ENCODE measurements around the gene KRT33B. TPM values are rescaled to one million over a fixed set of nuclear protein-coding genes. Genes with fewer than 3 reads are reported as not detected.
A peak's percentile ranks its signal among the peaks of the same experiment; 100 is the strongest.

Gene KRT33B
- total RNA-seq, 4 donors from 2014 or later: 0.25 to 117 (median 4.4) TPM; not detected in 1

GRCh38 chr17:41407226-41407625 is 37.6 kb upstream of the KRT33B start:
- no peak for TF ChIP-seq CTCF (IDR thresholded peaks at IDR 0.05)
- TF ChIP-seq POLR2A (IDR thresholded peaks at IDR 0.05): no peak
- intact Hi-C loops (cut with DNase I; ENCODE audit: low total_unique reads): no loop called here
- H3K4me3 ChIP-seq (ENCODE audit: low read depth, poor library complexity, severe bottlenecking): no peak overlapping the region
- no peak for DNase-seq (ENCODE audit: low spot score in 2 of 2)
- 94 to 95% methylated on average over 10 of the region's 10 CpGs for WGBS, 2 donors

GRCh38 chr17:41406205-41406604 is 36.6 kb upstream of the KRT33B start:
- TF ChIP-seq POLR2A (IDR thresholded peaks at IDR 0.05) (no peak), CTCF (IDR thresholded peaks at IDR 0.05) (no peak)

GRCh38 chr17:41404024-41404671 is 34.5 kb upstream of the KRT33B start:
- WGBS, 2 donors: 43 to 44% methylated on average over 7 of the region's 7 CpGs
- intact Hi-C loops (cut with DNase I; ENCODE audit: low total_unique reads): no loop called here
- no peak overlapping the region for H3K4me3 ChIP-seq (ENCODE audit: low read depth, poor library complexity, severe bottlenecking)
- TF ChIP-seq CTCF (IDR thresholded peaks at IDR 0.05) (no peak), POLR2A (IDR thresholded peaks at IDR 0.05) (no peak)
- no peak for DNase-seq (ENCODE audit: low spot score in 2 of 2)

More at GRCh38 chr17:41406205-41406604, 36.6 kb upstream of the KRT33B start:
- intact Hi-C loops (cut with DNase I; ENCODE audit: low total_unique reads): no loop called here
- no peak overlapping the region for H3K4me3 ChIP-seq (ENCODE audit: low read depth, poor library complexity, severe bottlenecking)
- 50 to 57% methylated on average over 5 of the region's 5 CpGs for WGBS, 2 donors
- DNase-seq (ENCODE audit: low spot score in 2 of 2): no peak

GRCh38 chr17:41403404-41404023 is 33.9 kb upstream of the KRT33B start:
- WGBS, 2 donors: 49 to 52% methylated on average over 4 of the region's 4 CpGs
- no peak for TF ChIP-seq CTCF (IDR thresholded peaks at IDR 0.05)
- TF ChIP-seq POLR2A (IDR thresholded peaks at IDR 0.05): no peak

GRCh38 chr17:41402161-41402560 is 32.5 kb upstream of the KRT33B start:
- intact Hi-C loops (cut with DNase I; ENCODE audit: low total_unique reads): no loop called here
- DNase-seq (ENCODE audit: low spot score in 2 of 2): peak in 1 of 2 donors; percentile 76
- 40 to 51% methylated on average over 5 of the region's 5 CpGs for WGBS, 2 donors
- TF ChIP-seq POLR2A (IDR thresholded peaks at IDR 0.05) (no peak), CTCF (IDR thresholded peaks at IDR 0.05) (no peak)
- no peak overlapping the region for H3K4me3 ChIP-seq (ENCODE audit: low read depth, poor library complexity, severe bottlenecking)

More at GRCh38 chr17:41403404-41404023, 33.9 kb upstream of the KRT33B start:
- DNase-seq (ENCODE audit: low spot score in 2 of 2): no peak
- H3K4me3 ChIP-seq (ENCODE audit: low read depth, poor library complexity, severe bottlenecking): no peak overlapping the region
- intact Hi-C loops (cut with DNase I; ENCODE audit: low total_unique reads): no loop called here

Data from lower leg skin (tissue), 4 donors.